GM21515 (cell line): ENCODE results near the gene CYS1.

Experiments
- ATAC-seq: cut with Tn5 transposase; IDR thresholded peaks from one replicate; pipeline ENCODE4 v1.9.1; 2021; ENCODE audit not compliant: unreplicated experiment

Gene CYS1

DNA sequence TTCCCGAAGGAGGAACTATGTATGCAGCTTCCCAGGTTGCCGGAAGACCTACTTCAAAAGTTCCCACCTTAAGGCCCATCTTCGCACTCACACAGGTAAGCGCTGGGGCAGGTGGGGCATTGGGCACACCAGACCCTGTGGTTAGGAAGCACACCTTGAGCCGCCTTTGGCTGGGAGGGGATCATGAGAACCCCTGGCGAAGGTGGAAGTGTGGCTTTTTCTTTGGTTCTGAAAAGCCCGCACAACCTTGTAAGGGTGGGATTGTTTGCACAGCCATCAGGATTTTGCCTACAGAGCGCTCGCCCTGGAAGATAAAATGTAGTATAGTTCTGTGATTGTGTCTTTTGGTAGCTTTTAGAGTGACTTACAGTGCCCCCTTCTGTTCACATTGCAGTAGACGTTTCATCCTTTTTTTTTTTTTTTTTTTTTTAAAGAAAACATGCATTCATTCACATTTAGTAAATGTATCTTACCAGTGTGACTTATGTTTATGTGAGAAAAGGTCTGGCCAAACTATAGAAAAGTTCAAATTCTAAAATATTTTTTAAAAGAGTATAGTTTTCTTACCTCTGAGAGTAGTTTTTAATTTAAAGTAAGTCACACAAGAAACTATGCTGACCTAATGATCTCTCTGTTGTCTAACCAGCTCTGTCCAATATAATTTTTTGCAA, 31.6 kb downstream of the CYS1 start:
- ATAC-seq, result no peak

DNA sequence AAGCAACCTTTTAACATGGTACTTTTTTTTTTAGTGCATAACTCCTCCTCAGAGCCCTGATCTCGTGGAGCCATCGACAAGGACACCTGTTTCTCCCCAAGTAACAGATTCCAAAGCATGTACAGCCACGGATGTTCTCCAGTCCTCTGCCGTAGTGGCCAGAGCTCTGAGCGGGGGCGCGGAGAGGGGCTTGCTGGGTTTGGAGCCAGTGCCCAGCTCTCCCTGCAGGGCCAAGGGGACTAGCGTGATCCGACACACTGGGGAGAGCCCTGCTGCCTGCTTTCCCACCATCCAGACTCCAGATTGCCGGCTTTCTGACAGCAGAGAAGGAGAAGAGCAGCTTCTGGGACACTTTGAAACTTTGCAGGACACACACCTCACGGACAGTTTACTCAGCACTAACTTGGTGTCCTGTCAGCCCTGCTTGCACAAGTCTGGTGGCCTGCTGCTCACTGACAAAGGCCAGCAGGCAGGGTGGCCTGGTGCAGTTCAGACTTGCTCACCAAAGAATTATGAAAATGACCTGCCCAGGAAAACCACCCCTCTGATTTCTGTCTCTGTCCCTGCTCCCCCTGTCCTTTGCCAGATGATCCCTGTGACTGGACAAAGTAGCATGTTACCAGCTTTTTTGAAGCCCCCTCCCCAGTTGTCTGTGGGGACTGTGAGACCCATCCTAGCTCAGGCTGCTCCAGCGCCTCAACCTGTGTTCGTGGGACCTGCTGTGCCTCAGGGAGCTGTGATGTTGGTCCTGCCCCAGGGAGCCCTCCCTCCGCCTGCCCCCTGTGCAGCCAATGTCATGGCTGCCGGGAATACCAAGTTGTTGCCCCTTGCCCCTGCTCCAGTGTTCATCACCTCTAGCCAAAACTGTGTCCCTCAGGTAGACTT, 32.4 kb downstream of the CYS1 start:
- ATAC-seq, result no peak

DNA sequence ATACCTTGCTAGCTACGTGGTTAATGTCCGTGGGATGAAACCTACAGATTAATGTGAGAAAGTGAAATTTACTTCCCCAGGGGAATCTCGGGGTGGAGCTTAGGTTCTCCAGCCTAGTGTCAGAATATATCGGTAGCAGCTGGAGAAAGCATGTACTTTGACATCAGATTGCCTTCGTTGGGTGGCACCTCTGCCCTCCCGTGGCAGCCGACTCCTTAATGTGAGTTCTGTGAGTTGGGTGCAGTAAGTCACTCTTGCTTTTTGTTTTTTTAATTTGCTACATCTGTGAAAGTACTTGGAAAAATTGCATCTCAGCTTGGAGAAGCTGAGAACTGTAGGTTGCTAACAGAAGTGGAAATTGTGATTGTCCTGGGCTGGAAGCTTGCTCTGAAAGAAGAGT, 33.3 kb downstream of the CYS1 start:
- ATAC-seq, result no peak

DNA sequence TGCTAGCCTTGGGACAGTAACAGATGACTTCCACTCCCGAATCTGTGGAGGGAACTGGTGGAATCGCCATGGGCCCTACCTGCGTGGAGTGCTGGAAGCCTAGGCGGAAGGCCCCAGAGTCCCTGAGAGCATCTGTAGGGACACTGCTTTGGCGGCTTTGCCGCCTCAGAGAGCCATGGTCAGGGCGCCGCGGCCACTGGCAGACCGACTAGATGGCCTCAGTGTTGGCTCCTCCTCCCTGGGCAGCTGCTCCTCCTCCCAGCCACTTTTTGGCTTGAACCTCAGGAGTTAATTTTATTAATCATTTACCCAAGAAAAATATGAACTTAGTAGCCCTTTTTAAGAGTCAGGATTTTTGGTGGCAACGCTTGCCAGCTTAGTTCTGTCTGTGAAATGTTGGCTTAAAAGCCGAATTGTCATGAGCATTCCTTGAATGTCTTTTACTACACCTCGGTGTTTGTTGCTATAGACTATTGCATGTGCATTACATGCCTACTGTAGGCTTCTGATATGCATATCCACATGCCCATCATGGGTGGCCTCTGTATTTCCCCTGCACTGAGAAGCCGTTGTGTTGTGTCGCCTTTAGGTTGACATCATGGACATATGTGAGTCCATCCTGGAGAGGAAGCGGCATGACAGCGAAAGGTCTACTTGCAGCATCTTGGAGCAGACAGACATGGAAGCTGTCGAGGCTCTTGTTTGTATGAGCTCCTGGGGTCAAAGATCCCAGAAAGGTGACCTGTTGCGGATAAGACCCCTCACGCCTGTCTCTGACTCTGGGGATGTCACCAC, 34.5 kb downstream of the CYS1 start:
- ATAC-seq, result no peak

DNA sequence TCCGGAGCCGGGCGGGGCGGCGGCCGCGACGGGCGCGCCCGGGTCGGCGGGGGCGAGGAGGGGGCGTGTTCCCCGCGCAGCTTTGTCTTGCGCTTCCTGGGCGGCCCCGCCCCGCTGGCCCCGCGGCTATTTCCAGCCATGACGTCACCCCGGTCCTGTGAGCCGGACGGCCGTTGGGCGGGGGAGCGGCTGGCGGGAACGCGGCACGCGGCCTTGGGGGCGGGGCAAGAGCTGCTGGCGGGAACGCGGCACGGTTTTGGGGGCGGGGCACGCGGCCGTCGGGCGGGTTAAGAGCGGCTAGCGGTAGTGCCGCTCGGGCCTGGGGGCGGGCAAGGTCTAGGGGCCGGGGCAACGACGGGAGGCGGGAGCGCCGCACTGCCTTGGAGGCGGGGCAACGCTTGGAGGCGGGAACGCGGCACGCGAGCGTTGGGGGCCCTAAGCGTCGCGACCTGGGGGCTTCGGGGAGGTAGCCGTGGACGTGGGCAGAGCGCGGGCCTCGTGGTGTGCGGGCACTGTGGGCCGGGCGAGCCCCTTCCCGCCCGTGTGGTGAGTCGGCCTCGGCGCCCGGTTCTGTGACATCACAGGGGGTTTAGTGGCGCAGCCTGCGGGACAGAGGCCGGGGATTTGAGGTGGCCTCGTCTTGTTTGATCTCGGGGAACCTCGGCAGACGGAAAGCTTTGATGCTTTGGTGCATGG, 36.2 kb downstream of the CYS1 start:
- peak; percentile 63 for ATAC-seq

DNA sequence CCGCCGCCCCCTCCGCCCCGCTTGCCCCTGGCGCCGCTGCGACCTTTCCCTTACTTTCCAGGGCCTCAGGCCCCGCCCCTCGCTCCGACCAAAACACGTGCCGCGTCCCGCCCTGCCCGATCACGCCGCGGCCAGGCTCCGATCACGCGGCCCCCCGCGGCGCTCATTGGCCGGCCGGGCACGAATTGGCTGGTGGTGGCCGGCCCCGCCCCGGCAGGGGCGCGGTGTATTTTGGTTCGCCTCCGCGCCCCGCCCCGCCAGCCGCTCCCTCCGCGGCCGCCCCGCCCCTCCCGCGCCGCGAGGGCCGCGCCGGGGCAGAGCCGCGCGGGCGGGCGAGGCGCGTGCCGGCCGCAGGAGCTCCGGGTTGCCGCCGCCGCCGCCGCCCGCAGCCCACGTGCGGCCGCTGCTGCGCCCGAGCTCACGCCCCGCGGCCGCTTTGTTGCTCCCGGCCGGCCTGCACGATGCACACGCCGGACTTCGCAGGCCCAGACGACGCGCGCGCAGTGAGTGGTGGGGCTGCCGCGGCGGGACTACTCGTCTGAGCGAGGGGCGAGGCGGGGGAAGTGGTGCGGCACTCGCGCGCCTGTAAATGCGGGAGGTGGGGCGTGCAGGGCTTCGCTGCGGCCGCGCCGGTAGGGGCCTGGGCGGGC, 36.8 kb downstream of the CYS1 start, which contains the start of gene KLF11:
KLF11 (plus strand) TSS at position 295 of the 650 bp plus-strand sequence; CDS start at position 462, 167 bp downstream.
- ATAC-seq, result peak; percentile 71

DNA sequence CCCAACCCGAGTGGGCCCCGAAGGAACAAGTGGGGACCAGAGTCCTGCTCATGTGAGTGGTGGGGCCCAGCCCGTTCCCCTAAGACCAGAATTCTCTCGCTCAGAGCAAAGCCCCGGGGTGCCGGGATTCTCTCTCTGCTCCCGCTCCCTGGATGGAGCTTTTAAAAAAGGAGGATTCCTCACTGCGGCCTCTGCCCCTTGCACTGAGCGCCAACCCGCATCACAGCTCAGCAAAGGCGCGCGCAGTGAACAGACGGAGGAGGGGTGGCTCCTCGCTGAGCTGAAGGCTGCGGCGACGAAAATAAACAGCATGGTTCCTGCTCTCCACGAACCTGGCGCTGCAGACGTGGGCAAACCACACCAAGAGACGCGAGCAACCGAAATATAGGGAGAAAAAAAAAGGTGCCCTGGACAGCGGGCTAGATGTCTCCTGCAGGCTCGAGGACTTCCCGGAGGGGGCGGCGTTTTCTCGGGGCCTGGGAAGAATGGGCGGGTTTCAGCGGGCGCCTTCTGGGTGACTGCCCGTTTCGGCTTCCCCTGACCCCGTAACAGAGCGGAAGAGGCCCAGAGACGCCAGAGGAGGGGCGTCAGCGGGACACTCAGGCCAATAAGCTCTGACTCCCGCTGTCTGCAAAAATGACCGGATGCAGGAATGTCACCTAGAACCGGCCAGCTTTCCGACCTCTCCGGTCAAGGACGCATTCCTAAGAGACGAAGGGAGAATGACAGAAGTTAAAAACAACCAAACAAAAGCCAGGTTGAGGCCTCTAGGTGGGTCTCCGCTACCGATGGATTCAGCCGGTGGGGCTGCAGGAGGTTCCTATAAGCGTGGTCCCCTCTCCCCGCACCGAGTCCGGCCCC, 37.7 kb downstream of the CYS1 start:
- no peak for ATAC-seq

DNA sequence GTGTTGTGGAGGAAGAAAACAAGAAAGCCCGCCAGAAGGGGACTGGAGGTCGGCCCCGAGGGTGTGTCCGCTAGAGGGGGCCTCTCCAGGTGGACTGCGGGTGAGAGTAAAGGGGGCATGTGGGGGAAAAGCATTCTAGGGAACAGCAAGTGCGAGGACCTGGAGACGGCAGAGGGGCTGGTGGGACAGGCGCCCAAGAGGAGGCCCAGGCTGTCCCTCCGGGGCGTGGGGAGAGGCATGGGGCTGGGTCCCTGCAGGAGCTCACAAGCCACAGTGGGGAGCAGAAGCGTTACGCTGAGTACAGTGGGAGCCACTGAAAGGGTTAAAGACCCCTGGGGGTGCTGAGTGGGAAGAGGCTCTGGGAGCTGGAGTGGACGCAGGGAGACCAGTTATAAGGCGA, 38.5 kb downstream of the CYS1 start:
- ATAC-seq, result no peak

DNA sequence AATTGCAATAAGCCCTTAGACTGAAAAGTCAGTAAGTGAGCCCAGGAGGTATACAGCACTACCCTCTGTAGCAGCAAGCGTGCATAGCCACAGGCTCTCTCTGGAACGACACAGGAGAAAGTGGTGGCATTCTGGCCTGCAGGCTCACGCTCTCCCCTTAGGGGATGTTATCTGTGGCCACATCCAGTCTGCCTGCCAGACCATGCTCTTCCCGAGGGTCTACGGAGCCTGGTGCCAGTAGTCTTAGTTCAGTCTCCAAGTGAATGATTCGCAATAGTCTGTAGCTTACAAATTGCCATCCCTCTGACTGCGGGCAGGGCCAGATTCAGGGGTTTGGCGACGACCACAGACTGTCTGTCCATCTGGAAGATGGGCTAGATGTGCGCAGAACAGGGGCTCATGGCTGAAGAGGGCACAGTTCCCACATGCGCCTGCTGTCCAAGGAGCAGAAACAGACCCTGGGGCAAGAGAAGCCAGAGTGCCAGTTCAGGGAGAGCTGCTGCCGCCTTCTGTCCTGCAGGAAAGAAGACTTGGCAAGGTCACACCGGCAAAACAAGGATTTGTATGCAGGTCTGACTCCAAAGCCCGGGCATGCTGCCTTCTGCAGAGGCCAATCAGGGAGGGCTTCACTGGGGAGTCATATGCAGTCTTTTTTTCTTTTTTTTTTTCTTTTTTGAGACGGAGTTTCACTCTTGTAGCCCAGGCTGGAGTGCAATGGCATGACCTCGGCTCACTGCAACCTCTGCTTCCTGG, 40.4 kb downstream of the CYS1 start:
- no peak for ATAC-seq

DNA sequence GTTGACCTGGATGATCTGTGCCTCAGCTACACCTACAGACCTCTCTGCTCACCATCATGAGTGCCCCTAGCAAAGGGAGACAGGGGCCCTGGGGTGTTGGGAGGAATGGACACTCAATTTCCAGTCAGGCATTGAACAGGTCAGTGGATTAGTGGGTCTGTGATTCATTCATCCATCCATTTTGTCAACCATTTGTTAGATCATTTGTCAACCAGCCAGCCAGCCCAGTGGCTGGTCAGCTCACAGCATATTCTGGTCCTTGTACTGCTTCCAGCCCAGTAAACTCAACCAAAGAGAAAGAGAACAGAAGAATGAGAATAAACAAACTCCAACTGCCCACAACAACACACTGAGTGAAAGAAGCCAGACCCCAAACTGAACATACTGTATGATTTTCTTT, 41.5 kb downstream of the CYS1 start:
- no peak for ATAC-seq

DNA sequence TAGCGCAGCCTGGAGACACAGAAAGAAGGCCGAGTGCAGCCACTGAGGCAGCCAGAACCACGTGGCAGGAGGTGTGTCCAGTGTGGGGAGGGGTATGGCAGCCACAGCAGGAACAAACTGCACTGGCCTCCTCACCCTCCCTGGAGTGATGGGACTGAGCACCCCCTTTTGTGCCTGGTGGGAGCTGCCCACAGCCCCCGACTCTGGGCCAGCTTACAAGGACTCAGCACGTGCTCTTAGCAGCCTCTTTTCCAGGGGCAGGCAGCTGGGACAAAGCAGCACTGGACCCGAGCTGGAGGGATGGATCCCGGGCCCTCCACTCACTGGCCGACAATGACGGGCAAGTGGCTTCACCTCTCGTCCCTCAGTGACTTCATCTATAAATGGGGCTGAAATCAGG, 42.1 kb downstream of the CYS1 start:
- ATAC-seq, result no peak

DNA sequence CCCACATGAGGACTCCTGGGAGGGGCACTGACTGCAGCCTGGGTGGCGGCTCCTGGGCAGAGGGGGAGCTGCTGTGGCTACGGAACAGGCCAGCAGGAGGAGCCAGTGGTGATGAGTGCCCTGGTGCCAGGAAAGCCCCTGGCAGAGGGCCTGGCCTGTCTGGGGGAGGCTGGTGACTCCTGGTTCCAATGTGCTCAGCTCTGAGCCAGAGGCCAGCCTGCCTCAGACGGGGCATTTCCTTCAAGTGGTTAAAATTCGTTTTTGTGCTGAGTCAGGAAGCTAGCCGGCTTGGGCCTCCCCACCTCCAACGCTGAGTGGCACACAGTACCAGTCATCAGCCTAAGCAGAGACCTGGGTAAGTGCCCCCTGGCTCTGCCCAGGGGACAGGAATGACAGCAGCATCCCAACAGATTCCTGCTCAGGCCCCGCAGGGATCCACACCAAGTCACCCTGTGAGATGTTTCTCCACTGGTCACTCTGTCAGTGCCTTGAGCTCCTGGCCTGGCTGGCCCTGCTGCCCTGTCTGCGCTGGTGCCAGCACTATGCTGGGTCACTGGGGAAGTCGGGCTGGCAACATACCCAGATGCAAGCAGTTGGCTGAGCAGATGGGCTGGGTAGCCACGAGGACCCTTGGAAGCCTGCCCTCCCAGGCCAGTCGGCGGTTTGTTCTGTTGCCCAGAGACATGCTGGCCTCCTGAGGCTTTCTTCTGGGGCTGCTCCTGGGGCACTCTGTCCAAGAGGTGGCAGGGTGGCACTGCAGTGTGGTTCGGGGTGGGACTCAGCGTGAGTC, 43.9 kb downstream of the CYS1 start:
- ATAC-seq, result no peak

DNA sequence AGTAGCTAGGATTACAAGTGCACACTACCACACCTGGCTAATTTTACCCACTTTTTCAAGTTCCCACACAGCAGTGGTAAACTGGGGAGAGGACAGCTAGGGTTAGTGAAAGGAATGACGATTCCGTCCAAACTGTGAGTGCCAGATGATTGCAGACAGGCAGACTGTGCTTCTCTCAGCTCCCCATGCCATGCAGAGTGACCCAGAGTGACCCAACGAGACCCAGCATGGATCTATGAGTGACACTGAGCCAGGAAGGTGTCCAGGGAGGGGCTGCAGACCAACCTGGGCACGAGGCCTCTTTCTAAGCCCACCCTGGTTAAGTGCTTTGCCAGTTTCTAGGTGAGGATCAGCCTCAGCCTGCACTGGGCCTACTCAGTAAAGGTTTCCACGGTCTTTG, 44.6 kb downstream of the CYS1 start:
- ATAC-seq, result no peak

DNA sequence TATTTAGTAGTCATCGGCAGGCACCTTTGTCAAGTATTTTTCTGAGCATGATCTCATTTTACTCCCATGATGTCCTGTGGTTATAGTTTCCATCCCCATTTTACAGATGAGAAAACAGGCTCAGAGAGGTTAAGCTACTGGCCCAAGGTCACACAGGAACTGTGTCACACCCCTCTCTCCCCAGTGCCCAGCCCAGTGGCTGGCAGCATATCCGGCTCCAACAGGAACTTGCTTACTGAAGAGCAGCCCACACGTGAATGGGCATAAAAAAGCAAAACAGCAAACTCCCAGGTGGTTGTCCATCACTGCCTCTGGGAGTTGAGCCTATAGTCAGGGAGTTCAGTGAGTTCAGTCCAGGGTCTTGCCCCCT, 45.2 kb downstream of the CYS1 start:
- no peak for ATAC-seq

DNA sequence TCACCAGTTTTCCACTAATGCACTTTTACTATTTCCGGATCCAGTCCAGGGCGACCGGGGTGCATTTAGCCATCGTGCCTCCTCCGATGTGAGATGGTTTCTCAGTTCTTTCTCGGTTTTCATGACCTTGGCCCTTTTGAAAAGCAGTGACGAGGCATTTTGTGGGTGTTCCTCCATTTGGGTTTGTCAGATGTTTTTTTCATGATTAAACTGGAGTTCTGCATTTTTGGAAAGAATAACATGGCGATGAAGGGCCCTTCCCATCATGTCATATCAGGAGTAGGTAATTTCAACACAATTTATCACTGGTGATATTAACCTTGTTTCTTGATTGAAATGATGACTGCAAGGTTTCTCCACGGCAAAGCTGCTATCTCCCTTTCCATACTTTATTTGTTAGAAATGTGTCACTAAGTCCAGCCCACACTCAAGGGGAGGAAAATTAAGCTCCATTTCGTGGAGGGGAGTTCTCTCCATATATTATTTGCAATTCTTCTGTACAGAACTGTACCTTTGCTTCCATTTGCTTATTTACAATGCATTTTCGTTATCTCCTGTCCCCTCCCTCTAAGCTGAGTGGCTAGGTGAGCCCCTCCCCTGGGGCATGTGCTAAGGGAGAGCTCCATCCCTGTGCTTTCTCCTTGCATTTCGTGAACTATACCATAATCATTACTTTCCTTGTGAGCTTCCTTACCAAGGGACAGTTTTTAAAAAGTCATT, 45.7 kb downstream of the CYS1 start:
- no peak for ATAC-seq

DNA sequence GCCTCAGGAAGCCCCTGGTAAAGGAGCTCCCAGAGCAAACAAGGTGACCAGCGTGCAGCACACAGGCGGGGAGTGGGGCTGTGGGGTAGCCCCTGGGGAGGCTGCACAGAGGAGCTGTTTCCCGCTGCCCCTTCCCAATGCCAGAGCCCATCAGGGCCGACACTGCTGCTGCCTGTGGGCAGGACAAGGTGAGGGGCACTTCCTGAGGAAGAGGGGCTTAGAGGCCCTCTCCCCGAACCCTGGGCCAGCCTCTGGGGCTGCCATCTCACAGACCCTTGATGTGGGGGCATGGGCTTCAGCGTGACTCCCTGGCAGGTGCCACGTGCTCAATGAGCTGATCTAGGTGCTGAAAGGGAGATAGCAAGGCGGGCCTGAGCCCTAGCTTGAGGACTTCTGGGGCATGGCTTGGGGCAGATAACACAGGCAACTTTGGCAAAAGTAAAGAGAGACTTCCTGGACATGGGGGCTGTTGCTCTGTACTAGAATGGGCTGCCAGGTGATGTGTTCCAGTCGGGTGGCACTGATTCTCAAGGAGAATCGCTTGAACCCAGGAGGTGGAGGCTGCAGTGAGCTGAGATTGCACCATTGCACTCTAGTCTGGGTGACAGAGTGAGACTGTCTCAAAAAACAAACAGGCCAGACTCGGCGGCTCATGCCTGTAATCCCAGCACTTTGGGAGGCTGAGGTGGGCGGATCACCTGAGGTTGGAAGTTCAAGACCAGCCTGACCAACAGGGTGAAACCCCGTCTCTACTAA, 46.8 kb downstream of the CYS1 start:
- ATAC-seq, result no peak

DNA sequence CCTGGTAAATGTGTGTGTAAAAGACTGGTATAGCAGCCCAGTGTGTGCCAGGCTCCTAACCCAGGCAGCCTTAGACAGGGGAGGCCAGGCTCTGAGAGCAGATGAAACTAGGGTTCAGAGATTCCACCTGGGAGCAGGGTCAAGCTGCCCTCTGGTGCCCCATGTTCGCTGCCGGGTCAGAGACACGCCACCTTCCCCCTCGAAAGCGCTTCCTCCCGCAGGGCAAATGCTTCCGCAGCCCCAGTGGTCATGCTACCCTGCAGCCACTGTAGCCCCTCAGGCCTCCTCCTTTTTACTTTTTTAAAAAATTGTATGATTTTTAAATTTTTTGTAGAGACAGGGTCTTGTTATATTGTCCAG, 47.5 kb downstream of the CYS1 start:
- ATAC-seq, result no peak
